ENCODE measurements around the gene HMSD.

DNA sequence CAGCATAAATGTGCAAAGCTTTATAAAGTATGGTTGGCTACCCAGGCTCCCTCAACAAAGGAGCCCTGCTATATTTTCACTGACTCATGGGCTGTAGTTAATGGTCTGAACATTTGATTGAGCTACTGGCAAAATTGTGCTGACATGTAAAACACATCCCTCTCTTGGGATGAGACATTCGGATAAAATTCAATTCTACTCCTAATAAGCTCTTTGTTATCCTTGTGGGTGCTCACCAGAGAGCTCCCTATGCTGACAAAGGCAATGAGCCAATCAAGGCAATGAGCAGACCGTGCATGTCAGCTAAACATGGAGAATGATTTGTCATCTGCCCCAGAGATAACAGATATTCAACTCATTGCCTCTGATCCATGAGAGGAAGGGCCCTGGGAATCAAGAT lies 48.5 kb downstream of the HMSD start:
- TF ChIP-seq, protein P1, sequence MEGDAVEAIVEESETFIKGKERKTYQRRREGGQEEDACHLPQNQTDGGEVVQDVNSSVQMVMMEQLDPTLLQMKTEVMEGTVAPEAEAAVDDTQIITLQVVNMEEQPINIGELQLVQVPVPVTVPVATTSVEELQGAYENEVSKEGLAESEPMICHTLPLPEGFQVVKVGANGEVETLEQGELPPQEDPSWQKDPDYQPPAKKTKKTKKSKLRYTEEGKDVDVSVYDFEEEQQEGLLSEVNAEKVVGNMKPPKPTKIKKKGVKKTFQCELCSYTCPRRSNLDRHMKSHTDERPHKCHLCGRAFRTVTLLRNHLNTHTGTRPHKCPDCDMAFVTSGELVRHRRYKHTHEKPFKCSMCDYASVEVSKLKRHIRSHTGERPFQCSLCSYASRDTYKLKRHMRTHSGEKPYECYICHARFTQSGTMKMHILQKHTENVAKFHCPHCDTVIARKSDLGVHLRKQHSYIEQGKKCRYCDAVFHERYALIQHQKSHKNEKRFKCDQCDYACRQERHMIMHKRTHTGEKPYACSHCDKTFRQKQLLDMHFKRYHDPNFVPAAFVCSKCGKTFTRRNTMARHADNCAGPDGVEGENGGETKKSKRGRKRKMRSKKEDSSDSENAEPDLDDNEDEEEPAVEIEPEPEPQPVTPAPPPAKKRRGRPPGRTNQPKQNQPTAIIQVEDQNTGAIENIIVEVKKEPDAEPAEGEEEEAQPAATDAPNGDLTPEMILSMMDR (IDR thresholded peaks at IDR 0.05) = no peak
- no peak for TF ChIP-seq POLR2A (IDR thresholded peaks at IDR 0.05)
